HG03060 (cell line): ENCODE data around the gene ALPK3.
"Not testable (repeated sequence)": the region's sequence is repeated elsewhere in the genome, so short reads cannot be mapped to it uniquely, and the experiment has no call there.

Experiments
- ATAC-seq: cut with Tn5 transposase; IDR thresholded peaks from one replicate; pipeline ENCODE4 v1.9.1; 2021; ENCODE audit warnings: low read depth, moderate number of reproducible peaks; ENCODE audit not compliant: unreplicated experiment

The ALPK3 gene

DNA sequence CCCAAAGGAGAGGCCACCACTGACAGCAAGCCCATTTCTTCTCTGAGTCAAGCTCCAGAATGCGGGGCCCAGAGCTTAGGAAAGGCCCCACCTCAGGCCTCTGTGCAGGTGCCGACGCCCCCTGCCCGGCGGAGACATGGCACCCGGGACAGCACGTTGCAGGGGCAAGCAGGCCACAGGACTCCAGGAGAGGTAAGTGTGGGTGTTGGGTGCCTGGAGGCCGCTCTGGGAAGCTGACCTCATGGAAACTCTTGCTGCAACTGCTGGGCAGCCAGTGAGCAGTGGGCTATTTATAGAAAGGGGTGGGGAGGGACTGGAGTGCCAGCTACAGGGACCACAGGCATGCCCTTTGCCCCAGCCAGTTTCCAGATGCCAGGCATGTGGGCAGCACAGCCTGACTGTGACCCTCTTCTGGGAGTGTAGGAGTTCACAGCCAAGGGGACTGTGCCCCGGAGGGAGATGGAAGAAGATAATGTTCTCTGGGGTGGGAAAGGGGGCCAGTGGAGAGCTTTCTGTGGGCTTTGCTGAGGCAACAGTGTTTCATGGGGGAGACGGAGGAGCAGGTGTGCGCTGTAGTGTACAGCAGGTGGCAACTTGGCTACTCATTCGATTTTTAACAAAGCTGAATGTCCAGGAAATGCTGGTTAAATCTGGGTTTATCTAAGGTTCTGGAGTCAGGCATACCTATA, 23.7 kb downstream of the ALPK3 start:
- ATAC-seq: no peak

DNA sequence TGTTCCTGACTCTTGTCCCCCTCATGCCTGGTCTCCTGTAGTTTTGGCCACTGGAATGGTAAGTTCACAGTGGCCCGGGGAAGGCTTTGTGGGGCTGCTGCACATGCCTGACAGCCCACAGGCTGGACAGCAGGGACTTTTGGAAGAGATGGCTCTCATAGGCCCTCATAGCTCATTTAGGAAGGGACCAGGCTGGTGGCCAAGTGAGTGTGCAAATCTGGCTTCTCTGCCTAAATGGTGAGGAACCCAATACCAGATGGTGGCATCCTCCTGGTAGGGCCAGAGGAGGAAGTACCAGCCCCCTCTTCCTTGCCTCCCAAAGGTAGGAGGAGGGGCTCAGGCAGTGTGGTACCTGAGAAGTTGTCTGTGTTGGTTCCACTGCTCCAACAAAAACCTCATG, 25.6 kb downstream of the ALPK3 start:
- ATAC-seq: no peak

DNA sequence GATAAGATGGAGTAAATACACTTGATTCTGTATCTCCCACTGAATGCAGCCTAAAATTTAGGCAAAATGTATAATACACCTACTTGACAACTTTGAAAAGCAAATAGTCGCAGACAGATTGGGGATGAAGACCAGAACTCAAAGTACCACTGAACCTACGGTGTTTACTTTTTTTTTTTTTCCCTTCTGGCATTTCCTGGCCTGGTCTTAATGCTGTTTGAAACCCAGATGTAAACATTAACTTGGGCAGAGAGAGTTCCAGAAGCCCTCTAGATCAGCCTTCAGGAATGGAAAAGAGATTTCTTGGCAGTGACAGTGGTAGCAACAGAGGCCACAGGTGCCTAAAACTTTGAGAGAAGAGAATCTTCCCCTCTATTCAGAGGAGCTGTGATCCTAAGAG, 27.8 kb downstream of the ALPK3 start:
- ATAC-seq: no peak

DNA sequence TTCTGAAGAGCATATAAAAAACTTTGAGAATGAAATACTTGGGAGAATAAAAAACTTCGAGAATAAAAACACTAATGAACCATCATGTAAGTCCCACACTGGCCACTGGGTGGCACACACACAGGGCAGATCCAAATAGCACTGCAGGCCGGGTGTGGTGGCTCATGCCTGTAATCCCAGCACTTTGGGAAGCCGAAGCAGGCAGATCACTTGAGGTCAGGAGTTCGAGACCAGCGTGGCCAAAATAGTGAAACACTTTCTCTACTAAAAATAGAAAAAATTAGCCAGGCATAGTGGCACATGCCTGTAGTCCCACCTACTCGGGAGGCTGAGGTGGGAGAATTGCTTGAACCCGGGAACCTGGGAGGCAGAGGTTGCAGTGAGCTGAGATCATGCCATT, 28.5 kb downstream of the ALPK3 start:
- not testable (repeated sequence) for ATAC-seq

DNA sequence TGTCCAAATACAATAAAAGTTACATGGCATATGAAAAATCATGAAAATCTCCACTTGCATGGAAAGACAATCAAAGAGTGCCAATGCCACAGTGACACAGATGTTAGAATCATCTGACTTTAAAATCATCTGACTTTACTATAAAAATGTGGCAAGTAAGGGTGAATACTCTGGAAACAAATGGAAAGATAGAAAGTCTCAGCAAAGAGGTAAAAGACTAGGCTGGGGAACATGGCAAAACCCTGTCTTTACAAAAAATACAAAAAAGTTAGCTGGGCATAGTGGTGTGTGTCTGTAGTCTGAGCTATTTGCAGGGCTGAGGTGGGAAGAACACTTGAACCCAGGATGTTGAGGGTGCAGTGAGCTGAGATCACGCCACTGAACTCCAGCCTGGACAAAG, 29.1 kb downstream of the ALPK3 start:
- ATAC-seq: no peak

DNA sequence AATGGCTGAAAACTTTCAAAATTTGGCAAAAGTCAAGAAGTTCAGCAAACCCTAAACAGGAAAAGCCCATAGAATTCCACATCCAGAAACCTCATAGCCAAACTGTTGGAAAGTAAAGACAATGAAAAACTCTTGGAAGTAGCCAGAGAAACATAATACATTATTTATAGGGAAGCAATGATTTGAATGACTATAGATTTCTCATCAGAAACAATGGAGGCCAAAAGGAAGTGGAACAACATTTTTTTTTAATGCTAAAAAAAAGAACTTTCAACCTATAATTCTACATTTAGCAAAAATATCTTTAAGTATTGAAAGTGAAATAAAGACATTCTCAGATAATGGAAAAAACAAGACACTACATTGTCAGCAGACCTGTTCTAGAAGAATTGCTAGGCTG, 30.2 kb downstream of the ALPK3 start:
- no peak for ATAC-seq

DNA sequence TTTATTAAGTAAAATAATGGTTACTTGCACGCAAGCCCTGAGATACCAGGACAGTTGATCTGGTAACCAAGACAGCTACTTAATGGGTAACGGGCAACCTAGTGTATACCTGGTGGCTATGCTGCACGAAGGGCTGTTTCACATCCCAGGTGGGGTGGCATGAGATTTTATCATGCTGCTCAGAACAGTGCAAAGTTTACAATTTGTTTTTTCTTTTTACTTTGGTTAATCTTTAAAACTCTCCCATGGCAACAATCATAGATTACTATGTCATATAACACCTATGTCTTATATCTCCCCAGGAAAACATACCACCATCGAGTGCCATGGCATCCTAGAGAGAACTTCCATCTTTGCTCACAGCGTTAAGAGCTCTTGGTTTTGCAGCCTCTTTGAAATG, 35.1 kb downstream of the ALPK3 start:
- ATAC-seq: no peak

DNA sequence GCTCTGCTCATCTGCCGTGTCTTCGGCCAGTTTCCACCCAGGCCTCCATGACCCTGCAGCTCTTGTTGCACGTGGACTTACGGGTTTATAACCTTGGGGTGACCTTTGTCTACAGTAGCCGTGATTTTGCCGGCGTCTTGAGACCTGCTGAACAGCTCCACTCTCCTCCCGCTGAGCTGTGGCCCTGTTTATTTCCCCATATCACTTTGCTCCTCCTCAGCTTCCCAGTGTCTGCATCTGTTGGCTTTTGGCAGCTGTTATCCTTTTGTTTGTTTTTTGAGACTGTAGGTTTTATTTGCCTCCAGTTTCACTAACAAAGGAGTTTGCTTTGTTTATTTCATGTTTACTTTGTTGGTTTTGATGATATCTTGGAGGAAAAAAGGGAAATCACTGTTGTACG, 38.0 kb downstream of the ALPK3 start:
- ATAC-seq: no peak

DNA sequence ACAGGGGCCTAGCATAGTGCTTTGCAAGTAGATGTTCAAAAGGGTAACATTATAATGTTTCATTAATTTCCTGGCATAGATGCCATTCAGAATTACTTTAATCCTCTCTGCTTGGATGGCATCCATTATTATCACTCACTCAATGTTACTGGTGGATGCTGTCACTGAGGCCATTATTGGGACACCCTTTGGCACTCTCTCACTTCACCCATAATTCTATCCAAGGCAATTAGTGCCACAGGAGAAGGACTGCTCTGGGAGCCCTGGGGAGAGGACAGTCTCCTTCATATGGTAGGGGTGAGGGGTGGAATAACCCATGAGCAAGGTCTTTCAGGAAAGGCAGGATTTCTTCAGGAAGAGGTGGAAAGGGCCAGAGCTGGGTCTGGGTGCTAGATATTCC, 38.6 kb downstream of the ALPK3 start:
- no peak for ATAC-seq

DNA sequence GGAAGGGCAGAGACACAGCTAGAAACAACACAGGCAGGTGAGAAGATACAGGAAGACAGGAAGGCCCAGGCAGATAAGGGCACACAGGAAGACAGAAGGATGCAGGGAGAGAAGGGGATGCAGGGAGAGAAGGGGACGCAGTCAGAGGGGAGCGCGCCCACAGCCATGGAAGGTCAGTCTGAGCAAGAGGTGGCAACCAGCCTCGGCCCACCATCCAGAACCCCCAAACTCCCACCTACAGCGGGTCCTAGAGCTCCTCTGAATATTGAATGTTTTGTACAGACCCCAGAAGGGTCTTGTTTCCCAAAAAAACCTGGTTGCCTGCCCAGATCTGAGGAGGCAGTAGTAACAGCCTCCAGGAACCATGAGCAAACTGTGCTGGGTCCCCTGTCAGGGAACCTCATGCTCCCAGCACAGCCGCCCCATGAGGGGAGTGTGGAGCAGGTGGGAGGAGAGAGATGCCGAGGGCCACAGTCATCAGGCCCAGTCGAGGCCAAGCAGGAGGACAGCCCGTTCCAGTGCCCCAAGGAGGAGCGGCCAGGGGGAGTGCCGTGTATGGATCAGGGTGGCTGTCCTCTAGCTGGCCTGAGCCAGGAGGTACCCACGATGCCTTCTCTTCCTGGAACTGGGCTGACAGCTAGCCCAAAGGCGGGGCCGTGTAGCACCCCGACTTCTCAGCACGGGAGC, 39.7 kb downstream of the ALPK3 start:
- ATAC-seq: no peak

DNA sequence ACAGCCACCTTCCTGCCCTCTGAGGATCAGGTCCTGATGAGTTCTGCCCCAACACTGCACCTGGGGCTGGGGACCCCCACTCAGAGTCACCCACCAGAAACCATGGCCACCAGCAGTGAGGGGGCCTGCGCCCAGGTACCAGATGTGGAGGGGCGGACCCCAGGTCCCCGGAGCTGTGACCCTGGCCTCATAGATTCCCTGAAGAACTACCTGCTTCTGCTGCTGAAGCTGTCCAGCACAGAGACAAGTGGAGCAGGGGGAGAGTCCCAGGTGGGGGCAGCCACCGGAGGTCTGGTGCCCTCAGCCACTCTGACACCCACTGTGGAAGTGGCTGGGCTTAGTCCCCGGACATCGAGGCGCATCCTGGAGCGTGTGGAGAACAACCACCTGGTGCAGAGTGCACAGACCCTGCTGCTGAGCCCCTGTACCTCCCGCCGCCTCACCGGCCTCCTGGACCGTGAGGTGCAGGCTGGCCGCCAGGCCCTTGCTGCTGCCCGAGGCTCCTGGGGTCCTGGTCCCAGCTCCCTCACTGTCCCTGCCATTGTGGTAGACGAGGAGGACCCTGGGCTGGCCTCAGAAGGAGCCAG, 40.4 kb downstream of the ALPK3 start:
- no peak for ATAC-seq

DNA sequence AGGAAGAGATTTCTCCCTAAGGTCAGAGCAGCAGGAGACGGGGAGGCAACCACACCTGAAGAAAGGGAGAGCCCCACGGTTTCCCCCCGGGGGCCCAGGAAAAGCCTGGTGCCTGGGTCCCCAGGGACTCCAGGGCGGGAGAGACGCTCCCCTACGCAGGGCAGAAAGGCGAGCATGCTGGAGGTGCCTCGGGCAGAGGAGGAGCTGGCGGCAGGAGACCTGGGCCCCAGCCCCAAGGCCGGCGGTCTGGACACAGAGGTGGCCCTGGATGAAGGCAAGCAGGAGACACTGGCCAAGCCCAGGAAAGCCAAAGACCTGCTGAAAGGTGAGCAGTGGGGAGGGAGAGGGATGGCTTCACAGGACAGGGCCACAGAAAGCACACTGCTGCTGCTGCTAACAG, 41.1 kb downstream of the ALPK3 start:
- ATAC-seq: no peak

DNA sequence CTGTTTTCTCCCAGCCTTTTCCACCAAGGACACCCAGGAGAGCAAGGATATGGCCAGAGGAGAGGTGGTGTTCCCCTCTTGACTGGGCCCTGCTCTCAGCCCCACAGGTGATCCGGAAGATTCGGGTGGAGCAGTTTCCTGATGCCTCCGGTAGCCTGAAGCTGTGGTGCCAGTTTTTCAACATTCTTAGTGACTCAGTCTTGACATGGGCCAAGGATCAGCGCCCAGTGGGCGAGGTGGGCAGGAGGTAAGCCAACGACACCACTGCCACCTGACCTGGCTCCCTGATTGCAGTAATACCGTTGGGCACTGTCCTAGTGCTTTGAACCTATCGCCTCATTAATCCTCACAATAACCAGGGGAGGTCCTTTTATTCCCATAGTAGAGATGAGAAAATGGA, 42.0 kb downstream of the ALPK3 start:
- no peak for ATAC-seq

DNA sequence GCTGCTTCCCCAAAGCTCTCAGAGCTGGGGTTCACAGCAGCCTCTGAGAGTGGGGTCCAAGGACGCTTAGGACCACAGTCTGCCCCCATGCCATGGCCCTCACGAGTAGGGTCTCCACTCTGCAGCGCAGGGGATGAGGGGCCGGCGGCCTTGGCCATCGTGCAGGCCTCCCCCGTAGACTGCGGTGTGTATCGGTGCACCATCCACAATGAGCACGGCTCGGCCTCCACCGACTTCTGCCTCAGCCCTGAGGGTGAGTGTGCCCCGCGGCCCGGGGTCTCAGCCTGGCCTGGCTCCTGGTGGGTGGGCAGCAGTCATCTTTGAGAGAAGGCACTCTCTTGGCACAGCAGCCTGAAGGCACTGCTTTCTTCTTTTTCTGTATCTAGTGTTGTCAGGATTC, 42.5 kb downstream of the ALPK3 start:
- ATAC-seq: no peak

DNA sequence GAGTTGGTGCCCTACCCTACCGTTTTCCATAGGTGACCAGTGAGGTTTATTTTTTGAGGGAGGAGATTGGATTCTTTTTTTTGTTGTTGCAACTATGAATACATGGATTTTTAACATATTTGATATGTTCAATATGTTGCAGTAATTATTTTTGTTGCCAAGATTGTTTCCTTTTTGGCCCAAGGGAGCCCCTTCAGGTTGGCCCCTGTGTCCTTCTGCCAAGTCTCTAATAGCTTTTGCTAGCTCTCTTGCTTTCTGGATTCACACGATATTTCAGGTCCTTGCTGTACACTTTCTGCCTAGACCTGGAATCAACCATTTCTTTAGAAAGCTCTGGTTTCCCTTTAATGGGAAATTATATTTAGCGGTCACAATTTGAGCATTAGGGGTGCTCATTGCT, 44.6 kb downstream of the ALPK3 start:
- ATAC-seq: no peak

DNA sequence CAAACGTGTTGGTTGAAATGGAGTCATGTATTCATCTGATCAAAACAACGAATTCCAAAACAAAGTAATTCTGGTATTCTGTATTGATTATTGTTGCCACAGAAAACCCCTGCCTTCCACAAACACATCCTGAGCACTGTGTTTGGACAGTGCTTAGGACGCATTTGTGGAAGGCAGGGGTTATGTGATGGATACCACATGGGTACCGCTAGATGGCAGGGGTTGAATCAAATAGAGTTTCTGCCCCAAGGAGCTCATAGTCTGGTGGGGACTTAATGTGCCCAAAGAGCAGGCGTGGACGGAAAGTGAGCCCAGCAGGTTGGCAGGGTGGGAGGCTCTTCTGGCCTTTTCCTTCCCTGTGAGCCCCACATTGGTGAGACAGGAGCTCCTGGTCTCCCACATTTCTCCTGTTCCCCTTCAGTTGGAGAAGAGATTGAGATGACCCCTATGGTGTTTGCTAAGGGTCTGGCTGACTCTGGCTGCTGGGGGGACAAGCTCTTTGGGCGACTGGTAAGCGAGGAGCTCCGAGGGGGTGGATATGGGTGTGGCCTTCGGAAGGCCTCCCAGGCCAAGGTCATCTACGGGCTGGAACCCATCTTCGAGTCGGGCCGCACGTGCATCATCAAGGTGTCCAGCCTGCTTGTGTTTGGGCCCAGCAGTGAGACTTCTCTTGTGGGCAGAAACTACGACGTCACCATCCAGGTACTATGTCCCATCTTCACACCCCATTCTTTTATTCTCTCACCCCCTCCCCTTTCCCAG, 45.2 kb downstream of the ALPK3 start:
- ATAC-seq: no peak

DNA sequence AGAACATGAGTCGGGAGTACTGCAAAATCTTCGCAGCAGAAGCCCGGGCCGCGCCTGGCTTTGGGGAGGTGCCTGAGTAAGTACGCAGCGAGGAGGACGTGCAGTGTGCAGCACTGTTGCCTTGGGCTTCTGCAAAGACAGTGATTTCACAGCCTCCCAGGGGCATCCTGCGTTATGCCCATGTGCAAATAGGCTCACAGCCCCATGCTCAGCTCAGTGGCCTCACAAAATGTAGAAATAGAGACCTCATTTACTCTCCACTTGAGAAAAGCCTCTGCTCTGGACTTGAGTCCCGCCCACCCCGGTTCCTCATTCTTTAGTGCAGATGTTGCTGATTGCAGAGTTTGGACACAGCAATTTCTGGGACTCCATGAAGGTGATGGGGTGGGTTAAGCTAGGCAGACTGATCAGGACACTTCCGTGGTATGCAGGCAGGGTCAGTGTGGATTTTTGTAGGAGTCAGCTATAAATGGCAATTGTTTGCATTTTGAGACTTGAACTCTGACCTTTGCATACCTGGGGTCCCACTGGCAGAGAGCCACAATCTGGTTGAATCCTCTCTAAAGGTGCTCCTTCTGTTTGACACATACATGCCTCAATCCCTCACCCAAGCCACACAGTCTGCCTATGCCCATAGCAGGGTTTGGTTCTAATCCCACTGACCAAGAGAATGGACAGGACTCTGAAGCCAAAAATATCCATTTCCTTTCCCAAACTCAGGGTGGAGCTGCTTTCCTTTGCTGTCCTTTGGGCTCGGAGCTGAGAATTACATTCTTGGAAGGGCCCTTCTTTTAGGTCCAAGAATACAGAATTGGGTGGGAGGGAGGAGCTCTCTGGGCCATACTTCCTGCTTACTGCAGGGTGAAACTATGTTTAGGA, 46.6 kb downstream of the ALPK3 start:
- no peak for ATAC-seq

DNA sequence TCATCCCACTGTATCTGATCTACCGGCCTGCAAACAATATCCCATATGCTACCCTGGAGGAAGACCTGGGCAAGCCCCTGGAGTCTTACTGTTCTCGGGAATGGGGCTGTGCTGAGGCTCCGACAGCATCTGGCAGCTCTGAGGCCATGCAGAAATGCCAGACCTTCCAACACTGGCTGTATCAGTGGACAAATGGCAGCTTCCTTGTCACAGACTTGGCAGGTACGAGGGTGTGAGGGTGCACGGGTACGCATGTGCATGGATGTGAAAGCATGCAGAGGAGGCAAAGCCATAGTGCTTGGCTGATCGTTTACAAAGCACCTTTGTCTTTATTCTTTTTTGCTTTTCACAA, 47.3 kb downstream of the ALPK3 start:
- ATAC-seq: no peak

DNA sequence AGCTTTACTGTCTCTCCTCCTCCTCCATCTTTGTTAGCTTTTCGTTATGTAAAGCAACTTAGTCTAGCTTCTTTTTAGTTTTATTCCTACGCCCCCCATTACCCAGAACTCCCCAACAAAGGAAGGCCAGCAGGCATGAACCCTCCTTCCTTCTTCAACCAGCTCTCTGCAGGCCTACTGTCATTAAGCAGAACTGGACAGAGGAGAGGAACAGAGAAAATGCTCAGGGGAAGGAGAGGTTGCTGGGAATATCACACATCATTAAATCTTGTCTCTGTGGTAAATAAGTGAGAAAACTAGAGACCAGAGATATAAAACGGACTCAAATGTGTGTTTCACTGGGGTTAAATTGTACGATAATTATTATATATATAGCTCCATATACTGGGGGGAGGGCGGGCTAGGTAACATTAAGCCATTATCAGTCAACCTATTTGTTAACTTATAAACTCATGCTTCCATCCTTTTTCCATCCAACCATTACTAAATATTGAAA, 48.0 kb downstream of the ALPK3 start:
- ATAC-seq: no peak
